Keratinocyte (primary cell): Measurements from ENCODE around the gene SLC39A8.

Experiments used
- EZH2 ChIP-seq: IDR thresholded peaks from one replicate; pipeline ENCODE4 v1.6.1; 2012; ENCODE audit warnings: inconsistent platforms, mild to moderate bottlenecking, low read length, moderate library complexity
- TF ChIP-seq, protein P1 (sequence below), 3 experiments: IDR thresholded peaks in 1 of 3; conservative IDR thresholded peaks in 1 of 3; optimal IDR thresholded peaks in 1 of 3; 2 replicates in 2 of 3; 3 replicates in 1 of 3; pipeline versions ENCODE3 to v1.5.1; 2011; ENCODE audit warnings: low read length in 3 of 3, mild to moderate bottlenecking in 3 of 3, moderate library complexity in 2 of 3, control low read depth in 1 of 3, inconsistent platforms in 1 of 3; ENCODE audit not compliant: insufficient read depth in 2 of 3; ENCODE audit errors: extremely low read depth in 1 of 3

DNA sequence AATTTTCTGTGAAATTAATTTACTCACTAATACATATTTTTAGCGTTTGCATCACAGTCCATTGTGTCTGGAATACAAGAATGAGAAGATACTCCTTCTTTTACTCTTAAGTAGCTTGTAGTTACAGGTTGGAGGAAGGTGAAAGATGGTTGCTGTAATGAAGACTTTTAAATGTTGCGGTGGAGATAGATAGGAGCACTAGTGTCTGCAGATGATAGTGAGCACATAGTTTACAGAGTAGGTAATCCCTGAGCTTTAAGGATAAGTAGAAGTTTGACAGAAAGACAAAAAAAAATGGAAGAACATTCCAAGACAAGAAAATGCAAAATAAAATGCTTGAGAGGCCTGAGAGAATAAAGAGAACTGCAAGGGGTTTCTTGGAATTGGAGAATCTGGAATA is 5.4 kb upstream of the SLC39A8 start:
- TF ChIP-seq, protein P1, sequence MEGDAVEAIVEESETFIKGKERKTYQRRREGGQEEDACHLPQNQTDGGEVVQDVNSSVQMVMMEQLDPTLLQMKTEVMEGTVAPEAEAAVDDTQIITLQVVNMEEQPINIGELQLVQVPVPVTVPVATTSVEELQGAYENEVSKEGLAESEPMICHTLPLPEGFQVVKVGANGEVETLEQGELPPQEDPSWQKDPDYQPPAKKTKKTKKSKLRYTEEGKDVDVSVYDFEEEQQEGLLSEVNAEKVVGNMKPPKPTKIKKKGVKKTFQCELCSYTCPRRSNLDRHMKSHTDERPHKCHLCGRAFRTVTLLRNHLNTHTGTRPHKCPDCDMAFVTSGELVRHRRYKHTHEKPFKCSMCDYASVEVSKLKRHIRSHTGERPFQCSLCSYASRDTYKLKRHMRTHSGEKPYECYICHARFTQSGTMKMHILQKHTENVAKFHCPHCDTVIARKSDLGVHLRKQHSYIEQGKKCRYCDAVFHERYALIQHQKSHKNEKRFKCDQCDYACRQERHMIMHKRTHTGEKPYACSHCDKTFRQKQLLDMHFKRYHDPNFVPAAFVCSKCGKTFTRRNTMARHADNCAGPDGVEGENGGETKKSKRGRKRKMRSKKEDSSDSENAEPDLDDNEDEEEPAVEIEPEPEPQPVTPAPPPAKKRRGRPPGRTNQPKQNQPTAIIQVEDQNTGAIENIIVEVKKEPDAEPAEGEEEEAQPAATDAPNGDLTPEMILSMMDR (optimal IDR thresholded peaks at IDR 0.05 in 1 of 3, IDR thresholded peaks at IDR 0.05 in 1 of 3, conservative IDR thresholded peaks at IDR 0.05 in 1 of 3; ENCODE audit: extremely low read depth in 1 of 3, insufficient read depth in 2 of 3, low read length in 3 of 3) = no peak
- TF ChIP-seq EZH2 = no peak
